HepG2 (cell line): ENCODE data around the gene SEMA4A. TPM values are rescaled to one million over a fixed set of nuclear protein-coding genes. Genes with fewer than 3 reads are reported as not detected.

ENCODE experiments used
- ATF1 ChIP-seq: IDR thresholded peaks from 2 replicates; pipeline ENCODE4 v1.6.1; 2016; ENCODE audit warnings: mild to moderate bottlenecking, control low read depth
- CENPX ChIP-seq: sonication (generic); formaldehyde crosslinking; IDR thresholded peaks from 2 replicates; pipeline ENCODE4 v1.9.0; 2021; ENCODE audit warnings: mild to moderate bottlenecking, missing genetic modification reagents, moderate library complexity
- ELF3 ChIP-seq: IDR thresholded peaks from 2 replicates; pipeline ENCODE4 v1.6.1; 2016; ENCODE audit warnings: missing genetic modification reagents, missing compliant biosample characterization
- ESRRA ChIP-seq: sonication (generic); formaldehyde crosslinking; IDR thresholded peaks from 2 replicates; pipeline ENCODE4 v1.5.1; 2020; ENCODE audit warnings: mild to moderate bottlenecking, low read depth, missing genetic modification reagents
- HNRNPH1 ChIP-seq: fragments of 200-400 bp; formaldehyde crosslinking; optimal IDR thresholded peaks from 2 replicates; pipeline ENCODE3; 2017; ENCODE audit warnings: mild to moderate bottlenecking, low read depth, low read length
- KLF13 ChIP-seq: sonication (generic); formaldehyde crosslinking; IDR thresholded peaks from 2 replicates; pipeline ENCODE4 v1.4.0; 2020; ENCODE audit warnings: mild to moderate bottlenecking, missing genetic modification reagents
- MTA1 ChIP-seq: sonication (generic); formaldehyde crosslinking; IDR thresholded peaks from 2 replicates; pipeline ENCODE4 v1.4.0; 2020; ENCODE audit warnings: missing genetic modification reagents, mild to moderate bottlenecking, borderline replicate concordance
- PAF1 ChIP-seq: IDR thresholded peaks from 2 replicates; pipeline ENCODE4 v1.6.1; 2016; ENCODE audit warnings: missing genetic modification reagents, missing compliant biosample characterization
- PHF8 ChIP-seq: sonication (generic); formaldehyde crosslinking; IDR thresholded peaks from 2 replicates; pipeline ENCODE4 v1.5.0; 2020; ENCODE audit warnings: missing genetic modification reagents
- RBFOX2 ChIP-seq: fragments of 200-400 bp; formaldehyde crosslinking; IDR thresholded peaks from 2 replicates; pipeline ENCODE4 v1.6.1; 2017; ENCODE audit warnings: low read depth, mild to moderate bottlenecking, low read length
- RFXANK ChIP-seq: IDR thresholded peaks from 2 replicates; pipeline ENCODE4 v1.6.1; 2016
- SMARCE1 ChIP-seq: fragments of 450-650 bp; IDR thresholded peaks from 2 replicates; pipeline ENCODE4 v1.6.1; 2017; ENCODE audit warnings: borderline replicate concordance
- SOX6 ChIP-seq, 2 experiments: fragments of 450-650 bp in 1 of 2; sonication (generic) in 1 of 2; formaldehyde crosslinking in 1 of 2; IDR thresholded peaks; 2 replicates each; pipeline versions ENCODE4 v1.4.0 to v1.6.1; 2017 to 2020; ENCODE audit warnings: antibody characterized with exemption in 1 of 2, mild to moderate bottlenecking in 1 of 2, missing genetic modification reagents in 1 of 2
- SP4 ChIP-seq: sonication (generic); formaldehyde crosslinking; IDR thresholded peaks from 2 replicates; pipeline ENCODE4 v1.8.1; 2023; ENCODE audit warnings: mild to moderate bottlenecking, missing genetic modification reagents
- TBX2 ChIP-seq: sonication (generic); formaldehyde crosslinking; IDR thresholded peaks from 2 replicates; pipeline ENCODE4 v1.5.0; 2020; ENCODE audit warnings: missing genetic modification reagents, mild to moderate bottlenecking, borderline replicate concordance
- ZBTB7A ChIP-seq: sonication (generic); formaldehyde crosslinking; IDR thresholded peaks from 2 replicates; pipeline ENCODE4 v1.8.0; 2022; ENCODE audit warnings: mild to moderate bottlenecking, missing genetic modification reagents
- ZNF180 ChIP-seq: sonication (generic); formaldehyde crosslinking; IDR thresholded peaks from 2 replicates; pipeline ENCODE4 v1.4.0; 2020; ENCODE audit warnings: low read depth, missing genetic modification reagents, borderline replicate concordance
- ZNF350 ChIP-seq: sonication (generic); formaldehyde crosslinking; IDR thresholded peaks from 2 replicates; pipeline ENCODE4 v1.4.0; 2020; ENCODE audit warnings: mild to moderate bottlenecking, low read depth, missing genetic modification reagents, borderline replicate concordance
- ZNF432 ChIP-seq: sonication (generic); formaldehyde crosslinking; IDR thresholded peaks from 2 replicates; pipeline ENCODE4 v1.5.0; 2020; ENCODE audit warnings: missing genetic modification reagents, mild to moderate bottlenecking, borderline replicate concordance
- ZNF558 ChIP-seq: sonication (generic); formaldehyde crosslinking; IDR thresholded peaks from 2 replicates; pipeline ENCODE4 v1.9.0; 2022; ENCODE audit warnings: mild to moderate bottlenecking, missing genetic modification reagents, borderline replicate concordance
- ZNF788 ChIP-seq: sonication (generic); formaldehyde crosslinking; IDR thresholded peaks from 2 replicates; pipeline ENCODE4 v1.5.0; 2020; ENCODE audit warnings: mild to moderate bottlenecking, missing genetic modification reagents, borderline replicate concordance
- polyA plus RNA-seq, 8 experiments: library from polyadenylated mRNA; depleted of rRNA in 3 of 8; stranded (reverse) in 7 of 8; unstranded in 1 of 8; fragments of >200 nt; fragmentation: Illumina TruSeq in 4 of 8; extraction: Trizol in 4 of 8; gene quantifications; 2 replicates each; pipeline versions ENCODE4 v1.2.1 to v1.2.3, GENCODE V29; 2011 to 2016; ENCODE audit warnings: low read depth in 4 of 8, missing spikeins in 1 of 8, mixed read lengths in 1 of 8; ENCODE audit not compliant: insufficient read depth in 1 of 8
- total RNA-seq, 5 experiments: library from RNA; depleted of rRNA; stranded (reverse); fragments of >200 nt; fragmentation: Illumina TruSeq; extraction: Trizol; gene quantifications; 2 replicates each; pipeline ENCODE4 v1.2.3, GENCODE V29; 2016; ENCODE audit warnings: low read depth in 1 of 5
- TF ChIP-seq, protein P1 (sequence below): sonication (generic); formaldehyde crosslinking; IDR thresholded peaks from 2 replicates; pipeline ENCODE4 v1.4.0; 2020; ENCODE audit warnings: low read depth, missing genetic modification reagents
- TF ChIP-seq, protein P2 (sequence below): IDR thresholded peaks from 2 replicates; pipeline ENCODE4 v1.6.1; 2016; ENCODE audit warnings: missing genetic modification reagents, missing compliant biosample characterization
- TF ChIP-seq, protein P3 (sequence below): sonication (generic); formaldehyde crosslinking; IDR thresholded peaks from 2 replicates; pipeline ENCODE4 v1.4.0; 2020; ENCODE audit warnings: low read depth, mild to moderate bottlenecking, missing genetic modification reagents
- TF ChIP-seq, protein P4 (sequence below): IDR thresholded peaks from 2 replicates; pipeline ENCODE4 v1.6.1; 2016; ENCODE audit warnings: mild to moderate bottlenecking, missing biosample characterization, missing genetic modification reagents

SEMA4A gene
- total and polyA plus RNA-seq, 2 of the 13 experiments (the other 11 are each of a cell fraction or from before 2014, with no cell fraction given) = 0.09 to 0.20 TPM

DNA sequence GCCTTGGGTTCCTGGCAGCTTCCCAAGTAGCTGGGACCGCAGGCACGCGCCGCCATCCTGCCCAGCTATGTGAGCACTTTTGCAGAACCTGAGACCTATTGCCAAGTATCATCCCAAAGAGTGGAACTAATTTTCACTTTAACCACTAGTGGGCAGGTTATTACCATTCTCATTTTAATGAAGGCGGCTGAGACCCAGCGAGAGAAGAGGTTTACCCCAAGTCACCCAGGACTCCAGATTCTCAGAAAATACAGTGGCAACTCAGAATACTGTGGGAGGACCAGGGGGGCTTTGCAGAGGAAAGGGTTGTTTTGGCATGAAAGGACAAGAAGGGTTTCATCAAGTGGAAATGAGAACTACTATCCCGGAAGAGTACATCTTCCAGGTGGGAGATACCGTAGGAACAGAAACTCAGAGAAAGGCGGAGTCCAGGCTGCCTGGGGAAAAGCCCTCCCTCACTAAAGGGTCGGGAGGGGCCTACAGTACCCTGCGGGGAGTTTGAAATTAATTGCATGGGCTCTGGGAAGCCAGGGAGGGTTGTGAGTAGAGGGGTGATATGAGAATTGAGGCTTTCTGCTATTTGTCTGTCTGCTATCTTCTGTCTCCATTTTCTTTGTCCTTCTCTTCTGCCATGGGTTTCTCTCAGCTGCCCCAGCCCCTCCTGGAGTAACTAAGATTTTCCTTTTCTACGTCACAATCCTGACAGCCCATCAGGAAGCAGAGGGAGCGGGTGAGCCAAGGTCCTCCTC is 7.2 kb upstream of the SEMA4A start (continued):
- TF ChIP-seq, protein P1, sequence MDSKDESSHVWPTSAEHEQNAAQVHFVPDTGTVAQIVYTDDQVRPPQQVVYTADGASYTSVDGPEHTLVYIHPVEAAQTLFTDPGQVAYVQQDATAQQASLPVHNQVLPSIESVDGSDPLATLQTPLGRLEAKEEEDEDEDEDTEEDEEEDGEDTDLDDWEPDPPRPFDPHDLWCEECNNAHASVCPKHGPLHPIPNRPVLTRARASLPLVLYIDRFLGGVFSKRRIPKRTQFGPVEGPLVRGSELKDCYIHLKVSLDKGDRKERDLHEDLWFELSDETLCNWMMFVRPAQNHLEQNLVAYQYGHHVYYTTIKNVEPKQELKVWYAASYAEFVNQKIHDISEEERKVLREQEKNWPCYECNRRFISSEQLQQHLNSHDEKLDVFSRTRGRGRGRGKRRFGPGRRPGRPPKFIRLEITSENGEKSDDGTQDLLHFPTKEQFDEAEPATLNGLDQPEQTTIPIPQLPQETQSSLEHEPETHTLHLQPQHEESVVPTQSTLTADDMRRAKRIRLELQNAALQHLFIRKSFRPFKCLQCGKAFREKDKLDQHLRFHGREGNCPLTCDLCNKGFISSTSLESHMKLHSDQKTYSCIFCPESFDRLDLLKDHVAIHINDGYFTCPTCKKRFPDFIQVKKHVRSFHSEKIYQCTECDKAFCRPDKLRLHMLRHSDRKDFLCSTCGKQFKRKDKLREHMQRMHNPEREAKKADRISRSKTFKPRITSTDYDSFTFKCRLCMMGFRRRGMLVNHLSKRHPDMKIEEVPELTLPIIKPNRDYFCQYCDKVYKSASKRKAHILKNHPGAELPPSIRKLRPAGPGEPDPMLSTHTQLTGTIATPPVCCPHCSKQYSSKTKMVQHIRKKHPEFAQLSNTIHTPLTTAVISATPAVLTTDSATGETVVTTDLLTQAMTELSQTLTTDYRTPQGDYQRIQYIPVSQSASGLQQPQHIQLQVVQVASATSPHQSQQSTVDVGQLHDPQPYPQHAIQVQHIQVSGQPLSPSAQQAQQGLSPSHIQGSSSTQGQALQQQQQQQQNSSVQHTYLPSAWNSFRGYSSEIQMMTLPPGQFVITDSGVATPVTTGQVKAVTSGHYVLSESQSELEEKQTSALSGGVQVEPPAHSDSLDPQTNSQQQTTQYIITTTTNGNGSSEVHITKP (CRISPR knock-in tag) = 0 out of 2 replicates have a peak, but pooled peaks have one; percentile 46
- TF ChIP-seq CENPX (CRISPR knock-in tag) = no peak
- TF ChIP-seq, protein P2, sequence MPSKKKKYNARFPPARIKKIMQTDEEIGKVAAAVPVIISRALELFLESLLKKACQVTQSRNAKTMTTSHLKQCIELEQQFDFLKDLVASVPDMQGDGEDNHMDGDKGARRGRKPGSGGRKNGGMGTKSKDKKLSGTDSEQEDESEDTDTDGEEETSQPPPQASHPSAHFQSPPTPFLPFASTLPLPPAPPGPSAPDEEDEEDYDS = peak; percentile 66
- no peak for TF ChIP-seq ESRRA (CRISPR knock-in tag)
- TF ChIP-seq KLF13 (CRISPR knock-in tag) = no peak
- TF ChIP-seq RFXANK = 0 out of 2 replicates have a peak, but pooled peaks have one; percentile 49
- no peak; the same call in none of the 2 replicates for TF ChIP-seq TBX2
- TF ChIP-seq ELF3 (CRISPR knock-in tag) = peak; percentile 67
- no peak for TF ChIP-seq ZNF432 (CRISPR knock-in tag)
- no peak for TF ChIP-seq PAF1 (CRISPR knock-in tag)
- TF ChIP-seq SMARCE1 = no peak
- no peak for TF ChIP-seq ZNF180 (CRISPR knock-in tag)
- TF ChIP-seq RBFOX2 = no peak
- TF ChIP-seq, protein P3, sequence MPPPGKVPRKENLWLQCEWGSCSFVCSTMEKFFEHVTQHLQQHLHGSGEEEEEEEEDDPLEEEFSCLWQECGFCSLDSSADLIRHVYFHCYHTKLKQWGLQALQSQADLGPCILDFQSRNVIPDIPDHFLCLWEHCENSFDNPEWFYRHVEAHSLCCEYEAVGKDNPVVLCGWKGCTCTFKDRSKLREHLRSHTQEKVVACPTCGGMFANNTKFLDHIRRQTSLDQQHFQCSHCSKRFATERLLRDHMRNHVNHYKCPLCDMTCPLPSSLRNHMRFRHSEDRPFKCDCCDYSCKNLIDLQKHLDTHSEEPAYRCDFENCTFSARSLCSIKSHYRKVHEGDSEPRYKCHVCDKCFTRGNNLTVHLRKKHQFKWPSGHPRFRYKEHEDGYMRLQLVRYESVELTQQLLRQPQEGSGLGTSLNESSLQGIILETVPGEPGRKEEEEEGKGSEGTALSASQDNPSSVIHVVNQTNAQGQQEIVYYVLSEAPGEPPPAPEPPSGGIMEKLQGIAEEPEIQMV (CRISPR knock-in tag) = no peak
- no peak for TF ChIP-seq PHF8 (CRISPR knock-in tag)
- TF ChIP-seq ATF1 (CRISPR knock-in tag) = no peak
- TF ChIP-seq ZNF558 (CRISPR knock-in tag) = no peak
- TF ChIP-seq, protein P4, sequence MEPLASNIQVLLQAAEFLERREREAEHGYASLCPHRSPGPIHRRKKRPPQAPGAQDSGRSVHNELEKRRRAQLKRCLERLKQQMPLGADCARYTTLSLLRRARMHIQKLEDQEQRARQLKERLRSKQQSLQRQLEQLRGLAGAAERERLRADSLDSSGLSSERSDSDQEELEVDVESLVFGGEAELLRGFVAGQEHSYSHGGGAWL = no peak
- TF ChIP-seq HNRNPH1 = no peak
- TF ChIP-seq MTA1 = no peak
- no peak for TF ChIP-seq SP4
- TF ChIP-seq SOX6 (IDR thresholded peaks at IDR 0.05) = no peak
- peak; percentile 81 for TF ChIP-seq SOX6 (CRISPR knock-in tag; IDR thresholded peaks at IDR 0.05)
- TF ChIP-seq ZNF788 (CRISPR knock-in tag) = peak; percentile 71; the same call in 1 of the 2 replicates
- TF ChIP-seq ZNF350 (CRISPR knock-in tag) = no peak
- TF ChIP-seq ZBTB7A = no peak
